ENCODE measurements around the gene MYO3B.

The MYO3B gene

GRCh38 chr2:170255971-170256370 is 78.0 kb downstream of the MYO3B start:
- no peaks in the 10 kb centered on the region for H3K27me3 ChIP-seq (ENCODE audit: insufficient read depth, low read length, poor library complexity)
- no peak overlapping the region for H3K27ac ChIP-seq (ENCODE audit: low read length)
- H3K4me1 ChIP-seq (ENCODE audit: insufficient read depth, low read length): no peaks in the 10 kb centered on the region
- no peak overlapping the region for H3K4me3 ChIP-seq (ENCODE audit: low read depth in 1 of 2, low read length in 2 of 2)
- no peaks in the 10 kb centered on the region for H4K20me1 ChIP-seq (ENCODE audit: insufficient read depth, low read length)
- DNase-seq: no peak
- no peak for ATAC-seq (ENCODE audit: insufficient read depth, low read depth)
- no peaks in the 10 kb centered on the region for H3K79me2 ChIP-seq (ENCODE audit: insufficient read depth, low read length)
- H3K9ac ChIP-seq (ENCODE audit: low read depth, low read length): no peak overlapping the region
- no peak for TF ChIP-seq CTCF (IDR thresholded peaks at IDR 0.05; ENCODE audit: borderline replicate concordance, extremely low read depth, low read length, poor library complexity, severe bottlenecking)
- no peak for TF ChIP-seq EZH2 (IDR thresholded peaks at IDR 0.05; ENCODE audit: borderline replicate concordance, low read depth, low read length, severe bottlenecking)
- no peak overlapping the region for H2AFZ ChIP-seq (ENCODE audit: low read depth, low read length)
- H3K36me3 ChIP-seq (ENCODE audit: insufficient read depth, low read length): no peaks in the 10 kb centered on the region
- no peak overlapping the region for H3K4me2 ChIP-seq (ENCODE audit: insufficient read depth, low read length)
- peaks cover 3% of the 10 kb centered on the region for H3K9me3 ChIP-seq (ENCODE audit: insufficient read depth, low read length, severe bottlenecking)

DNA sequence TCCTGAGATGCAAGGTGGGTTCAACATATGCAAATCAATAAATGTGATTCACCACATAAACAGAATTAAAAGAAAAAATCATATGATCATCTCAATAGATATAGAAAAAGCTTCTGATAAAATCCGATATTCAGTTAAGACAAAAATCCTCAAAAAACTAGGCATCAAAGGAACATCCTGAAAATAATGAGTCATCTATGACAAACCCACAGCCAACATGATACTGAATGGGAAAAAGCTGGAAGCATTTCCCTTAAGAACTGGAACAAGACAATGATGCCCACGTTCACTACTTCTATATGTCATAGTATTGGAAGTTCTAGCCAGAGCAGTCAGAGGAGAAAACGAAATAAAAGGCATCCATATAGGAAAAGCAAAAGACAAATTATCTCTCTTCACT is 80.4 kb downstream of the MYO3B start:
- Histone ChIP-seq H4K20me1 (ENCODE audit: insufficient read depth, low read length) (no peaks in the 10 kb centered on the region), H3K79me2 (ENCODE audit: insufficient read depth, low read length) (no peaks in the 10 kb centered on the region), H3K4me1 (ENCODE audit: insufficient read depth, low read length) (no peaks in the 10 kb centered on the region), H3K27ac (ENCODE audit: low read length) (no peak overlapping the region), H3K4me2 (ENCODE audit: insufficient read depth, low read length) (no peak overlapping the region), H3K9me3 (ENCODE audit: insufficient read depth, low read length, severe bottlenecking) (peaks cover 3% of the 10 kb centered on the region), H3K36me3 (ENCODE audit: insufficient read depth, low read length) (no peaks in the 10 kb centered on the region), H3K9ac (ENCODE audit: low read depth, low read length) (no peak overlapping the region), H3K27me3 (ENCODE audit: insufficient read depth, low read length, poor library complexity) (no peaks in the 10 kb centered on the region), H2AFZ (ENCODE audit: low read depth, low read length) (no peak overlapping the region), H3K4me3 (ENCODE audit: low read depth in 1 of 2, low read length in 2 of 2) (no peak overlapping the region)
- ATAC-seq (ENCODE audit: insufficient read depth, low read depth) (no peak), DNase-seq (no peak)
- TF ChIP-seq CTCF (IDR thresholded peaks at IDR 0.05; ENCODE audit: borderline replicate concordance, extremely low read depth, low read length, poor library complexity, severe bottlenecking) (no peak), EZH2 (IDR thresholded peaks at IDR 0.05; ENCODE audit: borderline replicate concordance, low read depth, low read length, severe bottlenecking) (no peak)

GRCh38 chr2:170260188-170260587 is 82.2 kb downstream of the MYO3B start:
- H2AFZ ChIP-seq (ENCODE audit: low read depth, low read length): no peak overlapping the region
- H3K79me2 ChIP-seq (ENCODE audit: insufficient read depth, low read length): no peaks in the 10 kb centered on the region
- H3K36me3 ChIP-seq (ENCODE audit: insufficient read depth, low read length): no peaks in the 10 kb centered on the region
- no peak overlapping the region for H3K4me2 ChIP-seq (ENCODE audit: insufficient read depth, low read length)
- H3K27me3 ChIP-seq (ENCODE audit: insufficient read depth, low read length, poor library complexity): no peaks in the 10 kb centered on the region
- no peaks in the 10 kb centered on the region for H4K20me1 ChIP-seq (ENCODE audit: insufficient read depth, low read length)
- H3K27ac ChIP-seq (ENCODE audit: low read length): no peak overlapping the region
- ATAC-seq (ENCODE audit: insufficient read depth, low read depth): no peak
- no peaks in the 10 kb centered on the region for H3K4me1 ChIP-seq (ENCODE audit: insufficient read depth, low read length)
- TF ChIP-seq EZH2 (IDR thresholded peaks at IDR 0.05; ENCODE audit: borderline replicate concordance, low read depth, low read length, severe bottlenecking): no peak
- TF ChIP-seq CTCF (IDR thresholded peaks at IDR 0.05; ENCODE audit: borderline replicate concordance, extremely low read depth, low read length, poor library complexity, severe bottlenecking): no peak
- H3K9ac ChIP-seq (ENCODE audit: low read depth, low read length): no peak overlapping the region
- DNase-seq: no peak
- H3K9me3 ChIP-seq (ENCODE audit: insufficient read depth, low read length, severe bottlenecking): peaks cover 3% of the 10 kb centered on the region
- no peak overlapping the region for H3K4me3 ChIP-seq (ENCODE audit: low read depth in 1 of 2, low read length in 2 of 2)

- Histone ChIP-seq H3K79me2 (ENCODE audit: insufficient read depth, low read length) (no peaks in the 10 kb centered on the region), H3K9ac (ENCODE audit: low read depth, low read length) (no peak overlapping the region), H2AFZ (ENCODE audit: low read depth, low read length) (no peak overlapping the region), H4K20me1 (ENCODE audit: insufficient read depth, low read length) (no peaks in the 10 kb centered on the region), H3K36me3 (ENCODE audit: insufficient read depth, low read length) (no peaks in the 10 kb centered on the region), H3K27me3 (ENCODE audit: insufficient read depth, low read length, poor library complexity) (no peaks in the 10 kb centered on the region), H3K4me2 (ENCODE audit: insufficient read depth, low read length) (no peak overlapping the region), H3K9me3 (ENCODE audit: insufficient read depth, low read length, severe bottlenecking) (peaks cover 3% of the 10 kb centered on the region), H3K4me3 (ENCODE audit: low read depth in 1 of 2, low read length in 2 of 2) (no peak overlapping the region), H3K4me1 (ENCODE audit: insufficient read depth, low read length) (no peaks in the 10 kb centered on the region), H3K27ac (ENCODE audit: low read length) (no peak overlapping the region)
- ATAC-seq (ENCODE audit: insufficient read depth, low read depth) (no peak), DNase-seq (no peak)
- TF ChIP-seq CTCF (IDR thresholded peaks at IDR 0.05; ENCODE audit: borderline replicate concordance, extremely low read depth, low read length, poor library complexity, severe bottlenecking) (no peak), EZH2 (IDR thresholded peaks at IDR 0.05; ENCODE audit: borderline replicate concordance, low read depth, low read length, severe bottlenecking) (no peak)
These were observed 83.6 kb downstream of the MYO3B start for GRCh38 chr2:170261566-170261965.

Data from DND-41 (cell line).